HAP-1 (cell line): ENCODE results near the gene BANF1.
A peak's percentile ranks its signal among the peaks of the same experiment; 100 is the strongest.

ENCODE experiments used
- DNase-seq, 2 experiments: peaks; one replicate each; pipeline ENCODE4 v3.0.0-alpha.2; 2016 to 2020; ENCODE audit warnings: low spot score in 2 of 2
- H3K27me3 ChIP-seq: fragments of 250-450 bp; sonication (Bioruptor Pico); 2 replicates; pipeline ENCODE4 v1.5.1; 2020; ENCODE audit warnings: low read depth, mild to moderate bottlenecking, moderate library complexity
- H3K36me3 ChIP-seq: fragments of 250-450 bp; sonication (Bioruptor Pico); replicated peaks from 2 replicates; pipeline ENCODE4 v1.5.1; 2020; ENCODE audit warnings: mild to moderate bottlenecking
- H3K4me1 ChIP-seq: fragments of 250-450 bp; sonication (Bioruptor Pico); 2 replicates; pipeline ENCODE4 v1.5.1; 2020; ENCODE audit warnings: mild to moderate bottlenecking
- H3K4me3 ChIP-seq: fragments of 250-450 bp; sonication (Bioruptor Pico); 2 replicates; pipeline ENCODE4 v1.5.1; 2020; ENCODE audit warnings: mild to moderate bottlenecking, moderate library complexity
- H3K9me3 ChIP-seq: fragments of 250-450 bp; sonication (Bioruptor Pico); 2 replicates; pipeline ENCODE4 v1.5.1; 2020; ENCODE audit warnings: mild to moderate bottlenecking, moderate library complexity
- in situ Hi-C: fragments of 300-500 bp; cut with MboI; formaldehyde crosslinking; loops from 3 replicates; pipeline ENCODE4 v1.14.3; 2020; ENCODE audit warnings: low sequenced_read_pairs, inconsistent platforms, mixed read lengths

The BANF1 gene

GRCh38 chr11:66046901-66047300, 44.6 kb downstream of the BANF1 start:
- no peak overlapping the region for H3K4me3 ChIP-seq

GRCh38 chr11:66047541-66048365, 45.5 kb downstream of the BANF1 start:
- no peaks in the 10 kb centered on the region; the same call in 1 of the 2 replicates for H3K9me3 ChIP-seq
- H3K4me1 ChIP-seq: peaks cover 12% of the 10 kb centered on the region
- in situ Hi-C loops: no loop called here
- no peak for DNase-seq
- no peak overlapping the region for H3K4me3 ChIP-seq
- no peaks in the 10 kb centered on the region for H3K27me3 ChIP-seq
- peaks cover 5% of the 10 kb centered on the region for H3K36me3 ChIP-seq

More at GRCh38 chr11:66046901-66047300, 44.6 kb downstream of the BANF1 start:
- DNase-seq: no peak
- Histone ChIP-seq H3K4me1 (peaks cover 12% of the 10 kb centered on the region), H3K27me3 (no peaks in the 10 kb centered on the region), H3K9me3 (no peaks in the 10 kb centered on the region), H3K36me3 (no peaks in the 10 kb centered on the region)
- in situ Hi-C loops: no loop called here

- H3K4me3 ChIP-seq: no peak within 1 kb of the TSS
- in situ Hi-C loops: no loop called here
These were observed 46.4 kb downstream of the BANF1 start, which contains the start of gene GAL3ST3 for GRCh38 chr11:66048547-66049323. Gene GAL3ST3 (minus strand): TSS chr11:66049161. CDS start chr11:66045415, 3,746 bp downstream.

GRCh38 chr11:66050581-66051231, 48.4 kb downstream of the BANF1 start:
- H3K4me3 ChIP-seq: no peak overlapping the region
- no peaks in the 10 kb centered on the region; the same call in 1 of the 2 replicates for H3K9me3 ChIP-seq
- in situ Hi-C loops: no loop called here
- H3K4me1 ChIP-seq: peaks cover 13% of the 10 kb centered on the region
- H3K36me3 ChIP-seq: peaks cover 27% of the 10 kb centered on the region
- peak in 1 of 2 experiments; percentile 47 for DNase-seq
- no peaks in the 10 kb centered on the region for H3K27me3 ChIP-seq

More at GRCh38 chr11:66048547-66049323, 46.4 kb downstream of the BANF1 start, which contains the start of gene GAL3ST3:
- Histone ChIP-seq H3K36me3 (peaks cover 11% of the 10 kb centered on the region), H3K9me3 (no peaks in the 10 kb centered on the region; the same call in 1 of the 2 replicates), H3K4me1 (peaks cover 16% of the 10 kb centered on the region), H3K27me3 (no peaks in the 10 kb centered on the region)
- no peak for DNase-seq

GRCh38 chr11:66051371-66051765, 49.1 kb downstream of the BANF1 start:
- DNase-seq: no peak
- in situ Hi-C loops: no loop called here
- no peaks in the 10 kb centered on the region; the same call in 1 of the 2 replicates for H3K9me3 ChIP-seq
- peaks cover 32% of the 10 kb centered on the region for H3K36me3 ChIP-seq
- peak overlapping the region; percentile 100 for H3K4me3 ChIP-seq
- no peaks in the 10 kb centered on the region for H3K27me3 ChIP-seq
- H3K4me1 ChIP-seq: peaks cover 13% of the 10 kb centered on the region

DNA sequence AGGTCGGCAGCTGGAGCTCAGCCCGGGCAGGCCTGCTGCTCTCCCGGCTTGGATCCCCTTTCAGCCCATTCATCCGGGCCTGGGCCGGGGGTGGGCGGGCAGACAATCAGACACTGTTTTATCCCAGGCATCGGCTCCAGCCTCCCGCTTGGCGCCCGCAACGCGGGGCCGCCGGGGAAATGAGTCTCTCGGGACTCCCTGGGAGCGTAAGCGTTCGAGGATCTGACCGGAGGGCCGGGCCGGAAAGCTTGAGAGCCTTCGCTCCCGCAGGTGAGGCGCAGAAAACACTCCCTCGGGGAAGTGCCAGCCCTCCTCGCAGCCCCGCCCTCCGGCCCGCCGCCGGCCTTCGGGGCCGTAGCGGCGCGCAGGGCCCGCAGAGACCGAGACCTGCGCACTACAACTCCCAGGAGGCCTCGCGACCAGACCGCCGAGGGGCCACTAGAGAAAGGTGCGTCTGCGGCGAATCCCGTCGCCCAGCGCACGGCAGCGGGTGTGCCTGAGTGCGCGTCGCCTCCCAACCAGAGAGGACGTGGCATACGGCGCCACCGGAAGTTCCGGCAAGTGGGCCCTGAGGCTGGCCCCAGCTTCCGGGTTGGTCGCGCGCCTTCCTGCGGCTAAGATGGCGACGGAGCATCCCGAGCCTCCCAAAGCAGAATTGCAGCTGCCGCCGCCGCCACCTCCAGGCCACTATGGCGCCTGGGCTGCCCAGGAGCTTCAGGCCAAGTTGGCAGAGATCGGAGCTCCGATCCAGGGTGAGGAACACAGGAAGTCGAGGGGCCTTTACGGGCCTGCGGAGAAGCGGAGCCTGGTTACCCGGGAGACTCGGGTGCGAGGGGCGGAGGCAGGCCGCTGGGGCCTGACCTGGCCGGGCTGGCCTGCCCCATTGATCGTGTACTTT, 49.7 kb downstream of the BANF1 start, which contains the start of gene SF3B2:
Gene SF3B2, plus strand, starts transcription at position 599 of the 898 bp plus-strand sequence. Its CDS starts 21 bp downstream, at position 620.
- in situ Hi-C loops: no loop called here
- Histone ChIP-seq H3K4me3 (peak within 1 kb of the TSS; percentile 100), H3K4me1 (peaks cover 13% of the 10 kb centered on the region), H3K9me3 (no peaks in the 10 kb centered on the region; the same call in 1 of the 2 replicates), H3K36me3 (peaks cover 39% of the 10 kb centered on the region), H3K27me3 (no peaks in the 10 kb centered on the region)
- DNase-seq: peak; percentile 97 to 98

- DNase-seq: no peak
- Histone ChIP-seq H3K4me3 (peak overlapping the region; percentile 100), H3K27me3 (no peaks in the 10 kb centered on the region), H3K36me3 (peaks cover 45% of the 10 kb centered on the region), H3K4me1 (peaks cover 13% of the 10 kb centered on the region), H3K9me3 (no peaks in the 10 kb centered on the region; the same call in 1 of the 2 replicates)
- in situ Hi-C loops: no loop called here
These were observed 50.3 kb downstream of the BANF1 start for GRCh38 chr11:66052664-66052982.
